Stimulated activated CD4-positive, alpha-beta T cell treated with anti-CD3 and anti-CD28 coated beads, TNF-alpha, amount 100 ng/mL, for 1 hour (primary cell): ENCODE measurements around the gene DSG4.

Source experiments
- DNase-seq, 3 donors: peaks; one replicate each; pipeline ENCODE4 v3.0.0-alpha.2; 2020; ENCODE audit warnings: low read depth in 3 of 3, low spot score in 1 of 3

DSG4 gene

DNA sequence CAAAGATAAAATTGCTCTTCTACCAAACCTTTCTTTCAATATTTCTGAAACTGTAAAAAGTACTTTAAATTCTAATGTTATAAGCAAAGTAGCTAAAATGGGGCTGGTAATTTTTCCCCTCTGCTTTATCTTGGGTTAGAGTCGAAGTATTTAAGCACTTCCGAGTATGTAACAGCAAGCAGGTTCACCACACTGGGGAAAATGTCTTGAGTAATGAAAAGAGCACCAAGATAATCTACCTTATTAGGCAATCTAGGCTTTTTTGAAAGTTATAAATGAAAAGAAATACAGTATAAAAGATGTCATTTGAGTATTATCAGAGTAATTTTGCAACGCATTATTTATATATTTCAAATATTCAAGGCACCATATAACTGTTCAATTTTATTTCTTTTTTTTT lies 70.3 kb downstream of the DSG4 start:
- no peak for DNase-seq

DNA sequence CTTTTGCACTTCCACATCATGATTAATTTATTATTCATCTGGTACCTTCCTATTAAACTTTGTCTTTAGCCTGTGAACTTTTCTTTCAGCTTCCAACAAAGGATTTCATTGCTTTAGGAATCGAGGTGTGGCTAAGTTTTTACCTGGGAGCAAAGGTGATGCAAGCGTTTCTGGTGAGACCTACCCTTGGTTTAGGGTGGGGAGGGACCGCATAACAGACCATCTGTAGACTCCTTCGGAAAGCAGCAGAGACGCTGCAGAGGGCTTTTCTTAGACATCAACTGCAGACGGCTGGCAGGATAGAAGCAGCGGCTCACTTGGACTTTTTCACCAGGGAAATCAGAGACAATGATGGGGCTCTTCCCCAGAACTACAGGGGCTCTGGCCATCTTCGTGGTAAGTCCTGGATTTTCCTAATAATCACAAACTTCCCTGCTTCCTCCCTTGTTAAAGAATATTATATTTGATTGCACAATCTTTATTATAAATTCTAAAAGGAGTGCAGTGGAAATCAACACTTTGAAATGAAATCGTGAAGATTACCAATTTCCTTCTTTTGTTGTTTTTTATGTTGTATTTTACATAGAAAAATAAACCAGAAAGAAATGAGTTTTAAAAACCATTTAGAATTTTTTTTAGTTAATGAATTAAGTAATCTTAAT lies 71.1 kb downstream of the DSG4 start, which contains the start of gene DSG3:
Gene DSG3 (plus strand): TSS at position 212 of the 662 bp plus-strand sequence. CDS start 137 bp downstream, at position 349.
- DNase-seq = no peak

DNA sequence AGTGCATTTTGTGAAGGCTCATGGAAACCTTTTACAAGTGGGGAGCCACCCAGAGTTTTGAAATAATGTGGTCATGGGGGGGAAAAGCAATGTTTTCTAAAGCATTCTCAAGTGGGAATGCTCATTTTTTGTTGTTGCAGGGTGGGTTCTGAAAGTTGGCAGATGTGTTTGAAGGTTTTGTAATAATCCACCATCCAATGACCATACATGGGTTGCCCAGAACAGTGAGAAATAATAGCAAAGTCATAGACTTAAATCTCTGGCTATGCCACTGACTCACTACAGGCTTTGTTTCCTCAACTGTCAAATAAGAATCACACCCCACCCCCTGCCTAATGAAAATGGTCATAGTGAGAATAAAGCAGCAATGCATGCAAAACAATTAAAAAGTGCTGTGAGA lies 73.8 kb downstream of the DSG4 start:
- no peak for DNase-seq

DNA sequence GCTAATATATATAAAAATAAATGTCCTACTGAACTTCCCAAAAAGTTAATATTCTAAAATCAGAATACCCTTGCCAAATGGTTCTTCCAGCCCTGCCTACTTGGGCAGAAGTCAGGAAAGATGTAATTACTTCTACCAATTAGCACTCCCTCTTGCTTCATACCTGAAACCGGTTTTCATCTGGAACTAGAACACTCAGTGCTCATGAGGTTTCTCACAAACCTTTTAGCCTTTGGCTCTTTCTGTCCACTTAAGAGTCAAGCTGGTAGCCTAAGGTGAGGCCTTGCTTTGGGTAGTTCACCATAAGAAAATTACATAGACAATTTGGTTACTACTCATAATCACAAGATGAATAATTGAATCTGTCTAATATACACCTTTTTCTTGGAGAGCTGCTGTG lies 75.0 kb downstream of the DSG4 start:
- DNase-seq = no peak

DNA sequence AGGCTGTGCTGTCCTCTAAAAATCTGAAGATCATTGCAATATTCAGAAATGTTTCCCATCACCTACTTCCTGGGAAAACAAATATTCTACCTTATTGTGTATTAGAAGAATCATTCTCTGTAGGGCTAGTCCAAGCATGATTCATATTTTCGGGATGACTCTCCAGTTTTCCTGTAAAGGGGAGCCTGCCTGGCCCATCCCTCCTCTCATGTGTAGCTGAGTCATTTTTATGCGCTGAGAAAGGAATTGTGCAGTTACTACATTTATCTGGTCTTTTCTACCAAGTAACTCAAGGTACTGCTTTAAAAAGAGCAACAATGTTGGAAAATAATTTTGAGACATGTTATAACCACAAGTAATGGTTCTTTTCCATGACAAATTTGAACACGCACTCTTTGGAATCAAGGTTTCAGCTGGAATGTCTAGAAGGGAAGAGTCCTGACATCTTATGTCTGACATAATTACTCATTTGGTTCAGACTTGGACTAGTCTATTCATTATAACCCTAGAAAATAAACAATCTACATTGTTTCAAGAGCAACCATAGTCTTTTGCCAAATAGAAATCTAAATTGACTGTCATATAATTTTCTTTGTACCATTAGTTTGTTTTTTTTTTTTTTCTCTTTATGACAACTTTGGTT lies 77.6 kb downstream of the DSG4 start:
- DNase-seq = no peak
